GM20000 (cell line): ENCODE data around the gene NEK9.

Experiments
- DNase-seq: peaks from one replicate; pipeline ENCODE4 v3.0.0; 2012; ENCODE audit warnings: low spot score
- TF ChIP-seq, protein P1 (sequence below): IDR thresholded peaks from 2 replicates; pipeline ENCODE4 v1.5.1; 2012; ENCODE audit warnings: mild to moderate bottlenecking, control low read depth; ENCODE audit errors: extremely low read depth, missing control alignments

Gene NEK9

DNA sequence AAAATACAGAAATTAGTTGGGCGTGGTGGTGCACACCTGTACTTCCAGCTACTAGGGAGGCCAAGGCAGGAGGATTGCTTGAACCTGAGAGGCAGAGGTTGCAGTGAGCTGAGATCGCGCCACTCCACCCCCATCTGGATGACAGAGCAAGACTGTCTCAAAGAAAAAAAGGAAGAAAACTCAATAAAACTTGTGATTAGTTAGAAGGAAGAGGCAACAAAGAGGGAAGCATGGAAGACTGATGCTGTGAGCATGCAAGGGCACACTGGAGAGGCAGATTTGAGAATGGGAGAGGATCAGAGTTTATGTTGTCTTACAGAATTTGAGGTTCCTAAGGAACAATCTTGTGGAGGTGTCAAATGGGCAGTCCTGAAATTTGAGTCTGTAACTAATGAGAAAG is 60.2 kb downstream of the NEK9 start:
- no peak for DNase-seq
- TF ChIP-seq, protein P1, sequence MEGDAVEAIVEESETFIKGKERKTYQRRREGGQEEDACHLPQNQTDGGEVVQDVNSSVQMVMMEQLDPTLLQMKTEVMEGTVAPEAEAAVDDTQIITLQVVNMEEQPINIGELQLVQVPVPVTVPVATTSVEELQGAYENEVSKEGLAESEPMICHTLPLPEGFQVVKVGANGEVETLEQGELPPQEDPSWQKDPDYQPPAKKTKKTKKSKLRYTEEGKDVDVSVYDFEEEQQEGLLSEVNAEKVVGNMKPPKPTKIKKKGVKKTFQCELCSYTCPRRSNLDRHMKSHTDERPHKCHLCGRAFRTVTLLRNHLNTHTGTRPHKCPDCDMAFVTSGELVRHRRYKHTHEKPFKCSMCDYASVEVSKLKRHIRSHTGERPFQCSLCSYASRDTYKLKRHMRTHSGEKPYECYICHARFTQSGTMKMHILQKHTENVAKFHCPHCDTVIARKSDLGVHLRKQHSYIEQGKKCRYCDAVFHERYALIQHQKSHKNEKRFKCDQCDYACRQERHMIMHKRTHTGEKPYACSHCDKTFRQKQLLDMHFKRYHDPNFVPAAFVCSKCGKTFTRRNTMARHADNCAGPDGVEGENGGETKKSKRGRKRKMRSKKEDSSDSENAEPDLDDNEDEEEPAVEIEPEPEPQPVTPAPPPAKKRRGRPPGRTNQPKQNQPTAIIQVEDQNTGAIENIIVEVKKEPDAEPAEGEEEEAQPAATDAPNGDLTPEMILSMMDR = no peak

DNA sequence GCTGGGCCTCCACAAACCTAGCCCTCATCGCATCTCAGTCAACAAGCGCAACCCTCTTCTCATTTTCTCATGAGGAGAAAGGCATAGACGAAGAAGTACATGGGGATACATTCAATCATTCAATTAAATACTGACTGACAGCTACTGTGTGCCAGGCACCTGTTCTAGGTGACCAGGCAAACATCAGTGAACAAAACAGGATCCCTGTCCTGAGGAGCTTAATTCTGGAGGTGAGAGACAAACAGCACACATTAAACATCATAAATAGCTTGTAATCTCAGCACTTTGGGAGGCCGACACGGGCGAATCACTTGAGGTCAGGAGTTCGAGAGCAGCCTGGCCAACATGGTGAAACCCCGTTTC is 62.7 kb downstream of the NEK9 start:
- DNase-seq = no peak

DNA sequence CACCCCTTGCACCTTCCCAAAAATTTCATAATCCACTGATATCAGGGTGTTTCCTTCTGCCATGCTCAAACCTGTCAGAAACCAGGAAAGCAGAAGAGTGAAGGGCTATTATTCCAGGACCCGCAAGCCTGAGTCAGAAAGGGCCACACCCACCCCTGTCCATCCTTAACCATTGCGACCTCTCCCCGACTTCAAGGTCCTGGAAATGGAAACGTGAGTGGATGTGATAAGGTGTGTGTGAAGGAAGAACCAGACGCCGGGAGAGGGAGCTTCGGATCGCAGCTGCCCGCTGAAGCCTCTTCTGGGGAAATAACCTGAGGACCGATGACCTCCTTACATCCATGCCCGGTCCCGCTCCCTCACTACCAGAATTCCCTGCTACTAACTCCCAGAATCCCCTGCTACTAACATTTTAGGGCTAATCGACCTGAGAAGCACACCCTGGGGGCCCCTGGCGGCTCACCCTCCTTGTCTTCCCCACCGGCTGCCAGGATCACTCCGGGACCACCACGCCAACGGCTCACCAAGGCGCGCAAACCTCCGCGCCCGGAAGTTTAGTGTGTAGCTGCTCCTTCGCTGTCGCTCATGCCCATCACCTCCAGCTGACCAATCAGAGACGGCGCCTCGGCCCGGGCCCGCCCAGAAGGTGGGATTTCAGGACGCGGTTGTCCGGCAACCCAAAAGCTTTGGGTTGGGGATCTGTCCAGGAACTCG is 63.2 kb downstream of the NEK9 start, which contains the start of gene ACYP1:
TSS of gene ACYP1 (minus strand) at position 534 of the 714 bp plus-strand sequence. CDS start at position 63, 471 bp downstream.
- DNase-seq = peak; percentile 94
- TF ChIP-seq, protein P1 = no peak

More for the DNA sequence above, 62.7 kb downstream of the NEK9 start:
- TF ChIP-seq, protein P1 = no peak

DNA sequence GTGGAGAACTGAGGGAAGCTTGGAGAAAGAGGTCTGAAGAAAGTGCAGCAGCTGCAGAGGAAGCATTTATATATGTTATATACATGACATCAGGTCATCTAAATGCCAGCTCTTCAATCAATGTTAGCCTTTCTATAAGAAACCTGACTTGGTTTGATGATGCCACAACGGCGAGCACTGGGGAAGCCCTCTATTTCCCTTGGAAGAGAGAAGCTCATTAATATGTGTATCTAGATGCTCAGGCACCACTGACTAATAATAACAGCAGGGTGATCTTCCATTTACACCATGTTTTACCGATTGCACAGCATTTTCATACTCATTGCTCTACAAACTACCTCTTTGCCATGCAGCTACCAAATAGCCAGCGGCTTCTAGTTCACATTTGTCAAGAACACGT is 63.8 kb downstream of the NEK9 start:
- TF ChIP-seq, protein P1 = no peak
- DNase-seq = no peak

DNA sequence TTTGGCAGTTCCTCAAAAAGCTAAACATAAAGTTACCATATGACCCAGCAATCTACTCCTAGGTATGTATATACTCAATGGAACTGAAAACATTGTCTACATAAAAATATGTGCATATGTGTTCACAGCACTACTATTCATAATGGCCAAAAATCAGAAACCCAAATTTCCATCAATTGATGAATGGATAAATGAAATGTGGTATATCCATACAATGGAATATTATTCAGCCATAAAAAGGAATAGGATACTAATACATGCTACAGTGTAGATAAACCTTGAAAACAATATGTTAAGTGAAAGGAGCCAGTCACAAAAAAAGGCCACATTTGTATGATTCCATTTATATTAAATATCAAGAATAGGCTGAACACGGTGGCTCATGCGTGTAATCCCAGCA is 66.4 kb downstream of the NEK9 start:
- DNase-seq = no peak
- TF ChIP-seq, protein P1 = no peak

DNA sequence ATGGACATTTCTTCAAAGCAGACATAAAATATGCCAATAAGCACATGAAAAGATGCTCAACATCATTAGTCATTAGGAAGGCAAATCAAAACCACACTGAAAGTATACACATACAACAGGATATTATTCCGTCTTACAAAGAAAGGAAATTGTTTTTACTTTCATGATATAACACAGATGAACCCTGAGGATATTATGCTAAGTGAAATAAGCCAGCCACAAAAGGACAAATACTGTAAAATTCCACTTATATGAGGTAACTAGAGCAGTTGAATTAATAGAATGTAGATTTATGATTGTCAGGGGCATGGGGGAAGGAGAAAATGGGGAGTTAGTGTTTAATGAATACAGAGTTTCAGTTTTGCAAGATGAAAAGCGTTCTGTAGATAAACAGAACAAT is 67.2 kb downstream of the NEK9 start:
- DNase-seq = no peak
- TF ChIP-seq, protein P1 = no peak

DNA sequence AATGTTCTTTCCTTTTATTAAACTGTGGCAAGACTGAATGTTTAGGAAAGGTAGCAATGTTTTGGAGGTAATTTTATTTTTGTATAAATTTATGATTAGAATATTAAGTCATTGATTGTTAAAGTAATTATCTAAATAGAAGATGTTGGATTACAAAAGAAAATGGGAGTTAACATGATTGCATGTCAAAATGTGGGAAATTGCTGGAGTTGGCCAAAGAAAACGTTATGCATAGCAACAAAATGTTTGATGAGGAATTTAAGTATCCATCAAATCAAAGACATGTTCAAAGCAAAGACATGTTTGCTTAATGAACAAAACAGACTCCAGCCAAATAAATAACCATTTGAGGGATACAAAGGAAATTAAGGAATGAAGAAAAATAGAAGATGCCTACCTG is 72.4 kb downstream of the NEK9 start:
- TF ChIP-seq, protein P1 = no peak

More for the DNA sequence above, 72.4 kb downstream of the NEK9 start:
- no peak for DNase-seq
